H9 (cell line): ENCODE measurements around the gene SLC25A12. TPM values are rescaled to one million over a fixed set of nuclear protein-coding genes. Genes with fewer than 3 reads are reported as not detected.

ENCODE experiments used
- DNase-seq: peaks from one replicate; pipeline ENCODE4 v3.0.0-alpha.2; 2017
- H2AFZ ChIP-seq: one replicate; pipeline ENCODE4 v1.6.1; 2013; ENCODE audit warnings: mild to moderate bottlenecking, low read length, control low read depth, moderate library complexity
- H2AK5ac ChIP-seq: 2 replicates; pipeline ENCODE4 v1.6.1; 2013; ENCODE audit warnings: low read length, control low read depth, mixed read lengths; ENCODE audit not compliant: insufficient read length
- H2BK120ac ChIP-seq: one replicate; pipeline ENCODE4 v1.6.1; 2013; ENCODE audit warnings: low read depth, mild to moderate bottlenecking, low read length, control low read depth, inconsistent platforms; ENCODE audit not compliant: poor library complexity, severe bottlenecking
- H2BK12ac ChIP-seq: 2 replicates; pipeline ENCODE4 v1.6.1; 2013; ENCODE audit warnings: low read length, control low read depth, mixed read lengths, low read depth; ENCODE audit not compliant: insufficient read length
- H2BK15ac ChIP-seq: 2 replicates; pipeline ENCODE4 v1.6.1; 2013; ENCODE audit warnings: low read depth, low read length, control low read depth
- H2BK20ac ChIP-seq: one replicate; pipeline ENCODE4 v1.6.1; 2013; ENCODE audit warnings: low read depth, mild to moderate bottlenecking, low read length, control low read depth, inconsistent platforms; ENCODE audit not compliant: poor library complexity, severe bottlenecking
- H2BK5ac ChIP-seq: 2 replicates; pipeline ENCODE4 v1.6.1; 2013; ENCODE audit warnings: low read length, control low read depth, mixed read lengths; ENCODE audit not compliant: insufficient read length
- H3K14ac ChIP-seq: 2 replicates; pipeline ENCODE4 v1.6.1; 2013; ENCODE audit warnings: low read length, control low read depth; ENCODE audit not compliant: insufficient read depth
- H3K18ac ChIP-seq: 2 replicates; pipeline ENCODE4 v1.6.1; 2013; ENCODE audit warnings: low read depth, mild to moderate bottlenecking, mixed read lengths, low read length, control low read depth; ENCODE audit not compliant: insufficient read length
- H3K23ac ChIP-seq: 2 replicates; pipeline ENCODE4 v1.6.1; 2013; ENCODE audit warnings: low read length, control low read depth, mixed read lengths, low read depth; ENCODE audit not compliant: insufficient read length
- H3K23me2 ChIP-seq: 2 replicates; pipeline ENCODE4 v1.6.1; 2013; ENCODE audit warnings: low read depth, mild to moderate bottlenecking, mixed read lengths, low read length, control low read depth; ENCODE audit not compliant: insufficient read length, poor library complexity, severe bottlenecking
- H3K27ac ChIP-seq: 2 replicates; pipeline ENCODE4 v1.5.1; 2013; ENCODE audit warnings: low read length, control low read depth, mixed read lengths, low read depth; ENCODE audit not compliant: insufficient read length
- H3K27me3 ChIP-seq: 2 replicates; pipeline ENCODE4 v1.6.1; 2013; ENCODE audit warnings: low read length, control low read depth, inconsistent platforms; ENCODE audit not compliant: insufficient read depth
- H3K4ac ChIP-seq: 2 replicates; pipeline ENCODE4 v1.6.1; 2013; ENCODE audit warnings: low read depth, mild to moderate bottlenecking, control low read depth, inconsistent platforms, low read length, moderate library complexity
- H3K4me1 ChIP-seq: 2 replicates; pipeline ENCODE4 v1.6.1; 2013; ENCODE audit warnings: low read length, control low read depth, inconsistent platforms; ENCODE audit not compliant: insufficient read depth
- H3K4me2 ChIP-seq: 2 replicates; pipeline ENCODE4 v1.6.1; 2013; ENCODE audit warnings: low read length, control low read depth, mixed read lengths; ENCODE audit not compliant: insufficient read length, insufficient read depth
- H3K56ac ChIP-seq: 2 replicates; pipeline ENCODE4 v1.6.1; 2013; ENCODE audit warnings: low read depth, mild to moderate bottlenecking, mixed read lengths, low read length, control low read depth; ENCODE audit not compliant: insufficient read length
- H3K79me1 ChIP-seq: 2 replicates; pipeline ENCODE4 v1.6.1; 2013; ENCODE audit warnings: low read depth, mild to moderate bottlenecking, moderate library complexity, low read length, control low read depth, inconsistent platforms; ENCODE audit not compliant: insufficient read depth, poor library complexity, severe bottlenecking
- H3K79me2 ChIP-seq: 2 replicates; pipeline ENCODE4 v1.6.1; 2013; ENCODE audit warnings: low read length, control low read depth, inconsistent platforms; ENCODE audit not compliant: insufficient read depth
- H3K9ac ChIP-seq: 2 replicates; pipeline ENCODE4 v1.6.1; 2013; ENCODE audit warnings: low read length, control low read depth, mixed read lengths; ENCODE audit not compliant: insufficient read length; ENCODE audit errors: extremely low read depth
- H3K9me3 ChIP-seq: one replicate; pipeline ENCODE4 v1.6.1; 2013; ENCODE audit warnings: low read depth, low read length, inconsistent platforms; ENCODE audit not compliant: control insufficient read depth
- H3T11ph ChIP-seq: one replicate; pipeline ENCODE4 v1.6.1; 2013; ENCODE audit warnings: mild to moderate bottlenecking, low read length, control low read depth, inconsistent platforms
- H4K20me1 ChIP-seq: one replicate; pipeline ENCODE4 v1.6.1; 2013; ENCODE audit not compliant: control insufficient read depth, insufficient read length, insufficient read depth
- H4K5ac ChIP-seq: 2 replicates; pipeline ENCODE4 v1.6.1; 2013; ENCODE audit warnings: low read depth, mild to moderate bottlenecking, mixed read lengths, low read length, control low read depth; ENCODE audit not compliant: insufficient read length
- H4K8ac ChIP-seq: replicated peaks from 2 replicates; pipeline ENCODE4 v1.6.1; 2013; ENCODE audit warnings: low read length, control low read depth, mixed read lengths, low read depth; ENCODE audit not compliant: insufficient read length
- H4K91ac ChIP-seq: 2 replicates; pipeline ENCODE4 v1.6.1; 2013; ENCODE audit warnings: low read depth, mild to moderate bottlenecking, moderate library complexity, mixed read lengths, low read length, control low read depth; ENCODE audit not compliant: insufficient read length
- H3K27ac Mint-ChIP-seq, 3 experiments: 2 replicates in 2 of 3; 3 replicates in 1 of 3; pipeline ENCODE4 v1.8.0; 2020 to 2021; ENCODE audit warnings: mixed read lengths in 3 of 3, mild to moderate bottlenecking in 1 of 3, moderate library complexity in 1 of 3
- H3K27me3 Mint-ChIP-seq: 2 replicates; pipeline ENCODE4 v1.8.0; 2021; ENCODE audit warnings: low read depth, mild to moderate bottlenecking, moderate library complexity, mixed read lengths
- H3K36me3 Mint-ChIP-seq, 3 experiments: 2 replicates in 2 of 3; 3 replicates in 1 of 3; pipeline ENCODE4 v1.8.0; 2020 to 2021; ENCODE audit warnings: low read depth in 3 of 3, mixed read lengths in 3 of 3; ENCODE audit not compliant: insufficient read depth in 1 of 3
- H3K4me1 Mint-ChIP-seq, 2 experiments: 2 replicates each; pipeline ENCODE4 v1.8.0; 2020; ENCODE audit warnings: mixed read lengths in 2 of 2
- H3K4me3 Mint-ChIP-seq, 2 experiments: 2 replicates in 1 of 2; 3 replicates in 1 of 2; pipeline ENCODE4 v1.8.0; 2020 to 2021; ENCODE audit warnings: mild to moderate bottlenecking in 2 of 2, mixed read lengths in 2 of 2, moderate library complexity in 1 of 2
- H3K9me3 Mint-ChIP-seq, 2 experiments: 2 replicates in 1 of 2; 3 replicates in 1 of 2; pipeline ENCODE4 v1.8.0; 2020; ENCODE audit warnings: mild to moderate bottlenecking in 2 of 2, mixed read lengths in 2 of 2, moderate library complexity in 1 of 2
- CTCF ChIP-seq: fragments of 200-600 bp; sonication (generic); conservative IDR thresholded peaks from 3 replicates; pipeline ENCODE4 v1.8.0; 2021; ENCODE audit warnings: antibody characterized with exemption, mild to moderate bottlenecking
- WGBS: extraction: QIAGEN DNeasy Blood & Tissue Kit; methylation state at CpG from one replicate; pipeline ENCODE4 v1.1.7; 2013; ENCODE audit warnings: missing lambda C conversion rate, low lambda C conversion rate, mixed read lengths; ENCODE audit not compliant: insufficient read length; ENCODE audit errors: extremely low coverage; 5-methylcytosine and 5-hydroxymethylcytosine counted together
- total RNA-seq: library from RNA; stranded (reverse); gene quantifications from 2 replicates; pipeline ENCODE4 v1.2.1, GENCODE V29; 2021

The SLC25A12 gene
- total RNA-seq, 1 experiment from 2014 or later = 10.1 TPM

DNA sequence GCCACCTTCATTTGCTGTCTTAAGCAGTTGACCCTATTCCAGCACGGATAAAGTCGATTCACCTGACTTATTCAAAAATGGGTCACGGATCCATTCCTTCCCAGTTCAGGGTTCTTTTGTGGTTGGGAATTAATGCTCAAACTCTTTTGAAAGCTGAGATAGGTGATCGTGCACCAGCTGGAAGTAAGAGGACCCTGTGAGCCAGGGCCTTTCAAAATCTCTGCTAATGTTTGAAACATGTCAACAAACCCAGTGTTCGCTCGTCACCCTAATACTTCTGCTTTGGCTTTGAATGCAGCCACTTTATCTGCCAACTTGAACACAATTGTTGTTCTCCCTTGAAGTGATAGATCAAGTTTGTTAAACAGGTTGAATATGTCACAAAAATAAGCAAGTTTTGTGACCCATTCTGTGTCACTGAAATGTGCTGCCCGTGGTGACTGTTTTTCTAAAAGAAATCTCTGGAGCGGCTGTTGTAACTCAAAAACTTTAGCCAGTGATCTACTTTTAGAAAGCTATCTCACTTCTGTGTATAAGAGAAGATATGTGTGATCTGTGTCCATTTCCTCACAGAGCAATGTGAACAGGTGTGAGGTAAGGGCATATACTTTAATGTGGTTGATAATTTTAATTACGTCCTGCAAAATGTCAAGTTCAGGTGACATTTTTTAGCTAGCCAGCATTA, 45.2 kb upstream of the SLC25A12 start:
- Histone ChIP-seq H3K23me2 (no peaks in the 10 kb centered on the region), H3K4me1 (no peaks in the 10 kb centered on the region), H2BK5ac (no peak overlapping the region), H2AK5ac (no peak overlapping the region), H4K8ac (no peak overlapping the region), H3K23ac (no peak overlapping the region), H3K18ac (no peak overlapping the region), H3T11ph (no peak overlapping the region), H3K14ac (no peak overlapping the region), H3K27me3 (no peaks in the 10 kb centered on the region), H4K91ac (no peak overlapping the region), H3K27ac (no peak overlapping the region), H3K9me3 (no peaks in the 10 kb centered on the region), H2BK15ac (no peak overlapping the region), H3K56ac (no peak overlapping the region), H2BK120ac (no peak overlapping the region), H3K79me2 (peaks cover 8% of the 10 kb centered on the region; the same call in 1 of the 2 replicates), H2BK20ac (no peak overlapping the region), H3K4me2 (no peak overlapping the region), H2BK12ac (no peak overlapping the region), H3K4ac (no peak overlapping the region), H4K5ac (no peak overlapping the region), H2AFZ (no peak overlapping the region), H3K79me1 (peaks cover 3% of the 10 kb centered on the region), H4K20me1 (no peaks in the 10 kb centered on the region), H3K9ac (no peak overlapping the region)
- no CpG with 5 or more reads among the region's 9 CpGs for WGBS
- no peak for DNase-seq
- Mint-ChIP-seq H3K9me3 (peaks cover 8 to 12% of the 10 kb centered on the region in 2 experiments), H3K4me3 (no peak overlapping the region), H3K27ac (no peak overlapping the region), H3K36me3 (peaks cover 19 to 41% (median 21%) of the 10 kb centered on the region in 3 experiments), H3K4me1 (no peaks in the 10 kb centered on the region), H3K27me3 (no peaks in the 10 kb centered on the region)
- TF ChIP-seq CTCF = no peak
